Osteoblast (primary cell): ENCODE measurements around the gene GNAT3. TPM values are rescaled to one million over a fixed set of nuclear protein-coding genes. Genes with fewer than 3 reads are reported as not detected.

Experiments
- DNase-seq: peaks from one replicate; pipeline ENCODE4 v3.0.0; 2011; ENCODE audit warnings: low spot score, mixed read lengths; ENCODE audit not compliant: insufficient read length; ENCODE audit errors: missing footprints
- H2AFZ ChIP-seq: 2 replicates; pipeline ENCODE4 v1.6.0; 2011; ENCODE audit warnings: mild to moderate bottlenecking, low read length
- H3K27ac ChIP-seq: 2 replicates; pipeline ENCODE4 v1.5.1; 2011; ENCODE audit warnings: mild to moderate bottlenecking, low read depth, low read length, moderate library complexity
- H3K27me3 ChIP-seq: 2 replicates; pipeline ENCODE4 v1.6.0; 2012; ENCODE audit warnings: mild to moderate bottlenecking, control low read depth, inconsistent platforms, low read length, moderate library complexity; ENCODE audit not compliant: insufficient read depth
- H3K36me3 ChIP-seq: 2 replicates; pipeline ENCODE4 v1.5.1; 2011; ENCODE audit warnings: mild to moderate bottlenecking, low read length, control low read depth, moderate library complexity; ENCODE audit not compliant: insufficient read depth
- H3K4me1 ChIP-seq: 2 replicates; pipeline ENCODE4 v1.5.1; 2011; ENCODE audit warnings: mild to moderate bottlenecking, low read length, control low read depth, moderate library complexity; ENCODE audit not compliant: insufficient read depth
- H3K4me2 ChIP-seq: 2 replicates; pipeline ENCODE4 v1.6.0; 2011; ENCODE audit warnings: mild to moderate bottlenecking, low read length; ENCODE audit not compliant: insufficient read depth
- H3K4me3 ChIP-seq: fragments of 200-600 bp; sonication (generic); 3 replicates; pipeline ENCODE4 v1.5.1; 2012; ENCODE audit warnings: mild to moderate bottlenecking, low read length, inconsistent platforms; ENCODE audit not compliant: insufficient read depth
- H3K79me2 ChIP-seq: 2 replicates; pipeline ENCODE4 v1.6.0; 2012; ENCODE audit warnings: mild to moderate bottlenecking, low read length, control low read depth, inconsistent platforms; ENCODE audit not compliant: insufficient read depth
- H3K9me3 ChIP-seq: 2 replicates; pipeline ENCODE4 v1.5.1; 2011; ENCODE audit warnings: low read depth, low read length, control low read depth
- H4K20me1 ChIP-seq: 2 replicates; pipeline ENCODE4 v1.6.0; 2012; ENCODE audit warnings: mild to moderate bottlenecking, low read length, control low read depth; ENCODE audit not compliant: insufficient read depth
- total RNA-seq: library from RNA; depleted of rRNA; stranded (reverse); fragments of >200 nt; gene quantifications from 2 replicates; pipeline ENCODE4 v1.2.3, GENCODE V29; 2012
- TF ChIP-seq, protein P1 (sequence below): IDR thresholded peaks from 2 replicates; pipeline ENCODE4 v1.5.1; 2011; ENCODE audit warnings: mild to moderate bottlenecking, low read depth, low read length, moderate library complexity; ENCODE audit errors: extremely low read depth

GNAT3 gene
- total RNA-seq, 1 donor = not detected

DNA sequence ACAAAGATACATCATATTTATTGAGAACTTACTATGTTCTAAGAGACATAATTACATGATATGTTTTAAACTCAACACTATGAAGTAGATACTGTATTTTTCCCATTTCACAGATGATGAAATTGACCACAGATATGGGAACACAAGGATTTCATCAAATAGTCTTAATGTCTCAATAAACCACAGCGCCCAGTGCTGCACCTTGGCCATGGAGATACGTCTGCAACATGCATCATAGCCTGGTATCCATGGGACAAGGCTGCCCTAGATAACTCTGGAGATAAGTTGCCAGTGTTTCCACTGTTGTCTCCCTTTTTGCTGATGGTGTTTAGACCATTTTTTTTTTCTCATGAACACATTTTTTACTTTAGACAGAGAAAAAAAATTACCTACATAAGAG, 97.5 kb downstream of the GNAT3 start:
- H3K79me2 ChIP-seq = no peaks in the 10 kb centered on the region
- H3K4me3 ChIP-seq = no peak overlapping the region
- H3K27ac ChIP-seq = no peak overlapping the region
- TF ChIP-seq, protein P1, sequence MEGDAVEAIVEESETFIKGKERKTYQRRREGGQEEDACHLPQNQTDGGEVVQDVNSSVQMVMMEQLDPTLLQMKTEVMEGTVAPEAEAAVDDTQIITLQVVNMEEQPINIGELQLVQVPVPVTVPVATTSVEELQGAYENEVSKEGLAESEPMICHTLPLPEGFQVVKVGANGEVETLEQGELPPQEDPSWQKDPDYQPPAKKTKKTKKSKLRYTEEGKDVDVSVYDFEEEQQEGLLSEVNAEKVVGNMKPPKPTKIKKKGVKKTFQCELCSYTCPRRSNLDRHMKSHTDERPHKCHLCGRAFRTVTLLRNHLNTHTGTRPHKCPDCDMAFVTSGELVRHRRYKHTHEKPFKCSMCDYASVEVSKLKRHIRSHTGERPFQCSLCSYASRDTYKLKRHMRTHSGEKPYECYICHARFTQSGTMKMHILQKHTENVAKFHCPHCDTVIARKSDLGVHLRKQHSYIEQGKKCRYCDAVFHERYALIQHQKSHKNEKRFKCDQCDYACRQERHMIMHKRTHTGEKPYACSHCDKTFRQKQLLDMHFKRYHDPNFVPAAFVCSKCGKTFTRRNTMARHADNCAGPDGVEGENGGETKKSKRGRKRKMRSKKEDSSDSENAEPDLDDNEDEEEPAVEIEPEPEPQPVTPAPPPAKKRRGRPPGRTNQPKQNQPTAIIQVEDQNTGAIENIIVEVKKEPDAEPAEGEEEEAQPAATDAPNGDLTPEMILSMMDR = no peak
- H4K20me1 ChIP-seq = no peaks in the 10 kb centered on the region
- H3K36me3 ChIP-seq = no peaks in the 10 kb centered on the region
- no peak for DNase-seq
- no peak overlapping the region for H3K4me2 ChIP-seq
- peaks cover 24% of the 10 kb centered on the region for H3K4me1 ChIP-seq
- no peaks in the 10 kb centered on the region for H3K9me3 ChIP-seq
- H2AFZ ChIP-seq = no peak overlapping the region
- H3K27me3 ChIP-seq = no peaks in the 10 kb centered on the region

DNA sequence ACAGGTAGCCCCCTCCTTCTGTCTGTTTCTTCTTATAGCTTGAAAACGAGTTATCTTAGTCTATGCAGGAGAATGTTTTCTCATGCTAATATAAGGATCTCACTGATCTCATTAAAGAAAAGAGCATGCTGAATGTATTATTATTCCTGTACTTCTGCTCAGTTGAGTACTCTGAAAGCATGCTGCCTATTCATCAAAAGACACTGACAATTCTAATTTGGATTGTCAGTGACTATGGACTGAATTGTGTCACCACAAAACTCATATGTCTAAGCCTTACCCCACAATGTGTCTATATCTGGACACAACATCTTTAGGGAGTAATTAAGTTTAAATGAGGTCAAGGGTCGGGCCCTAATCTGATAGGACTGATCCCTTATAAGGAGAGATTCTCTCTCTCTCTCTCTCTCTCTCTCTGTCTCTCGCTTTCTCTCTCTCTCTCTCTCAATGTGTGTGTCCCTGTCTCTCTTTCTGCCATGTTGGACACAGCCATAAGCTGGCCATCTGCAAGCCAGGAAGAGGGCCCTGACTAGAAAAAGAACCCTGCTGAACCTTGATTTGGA, 98.4 kb downstream of the GNAT3 start:
- no peak overlapping the region for H3K27ac ChIP-seq
- DNase-seq = no peak
- no peak overlapping the region for H3K4me2 ChIP-seq
- H3K9me3 ChIP-seq = no peaks in the 10 kb centered on the region
- H3K4me1 ChIP-seq = peaks cover 24% of the 10 kb centered on the region
- H3K27me3 ChIP-seq = no peaks in the 10 kb centered on the region
- TF ChIP-seq, protein P1 = no peak
- no peak overlapping the region for H2AFZ ChIP-seq
- no peaks in the 10 kb centered on the region for H3K79me2 ChIP-seq
- no peaks in the 10 kb centered on the region for H4K20me1 ChIP-seq
- H3K4me3 ChIP-seq = no peak overlapping the region
- no peaks in the 10 kb centered on the region for H3K36me3 ChIP-seq

DNA sequence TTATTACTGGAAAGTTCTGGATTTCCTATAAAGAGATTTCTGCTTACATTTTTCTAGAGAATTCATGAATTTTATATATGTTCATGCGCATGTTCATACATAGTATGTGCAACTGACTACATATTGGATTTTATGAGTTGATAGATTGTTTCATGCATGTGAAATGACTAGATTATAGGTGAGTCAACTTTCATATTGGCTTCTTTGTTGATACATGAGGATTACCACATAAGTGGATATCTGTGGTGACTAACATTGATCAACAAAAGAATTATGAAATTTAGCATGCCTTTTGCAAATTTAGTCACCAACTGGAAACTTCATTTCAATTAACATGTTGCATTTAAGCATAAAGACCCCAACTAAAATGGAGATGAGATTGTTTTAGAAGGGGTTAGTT, 99.0 kb downstream of the GNAT3 start:
- Histone ChIP-seq H3K79me2 (no peaks in the 10 kb centered on the region), H3K27me3 (no peaks in the 10 kb centered on the region), H3K4me2 (no peak overlapping the region), H3K27ac (no peak overlapping the region), H3K4me3 (no peak overlapping the region), H3K4me1 (peaks cover 24% of the 10 kb centered on the region), H3K36me3 (no peaks in the 10 kb centered on the region), H3K9me3 (no peaks in the 10 kb centered on the region), H4K20me1 (no peaks in the 10 kb centered on the region), H2AFZ (no peak overlapping the region)
- TF ChIP-seq, protein P1 = no peak
- DNase-seq = no peak

DNA sequence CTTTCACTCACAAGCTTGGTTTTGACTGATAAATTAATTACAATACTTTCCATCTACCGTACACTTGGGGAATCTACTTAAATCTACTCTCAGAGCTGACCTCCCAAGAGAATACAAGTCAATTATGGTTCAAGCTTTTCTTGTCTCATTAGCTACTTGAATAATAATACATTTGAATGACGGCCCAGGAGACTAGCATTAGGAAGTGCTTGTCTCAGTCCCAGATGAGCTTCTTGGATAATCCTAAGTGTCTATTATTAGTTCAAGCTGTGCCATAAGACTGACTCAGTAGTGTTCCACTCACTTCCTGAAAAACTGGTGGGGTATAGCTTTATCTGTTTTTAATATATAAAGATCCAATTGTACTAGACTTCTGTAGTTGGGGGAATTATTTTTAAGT, 100.2 kb downstream of the GNAT3 start:
- Histone ChIP-seq H3K27me3 (no peaks in the 10 kb centered on the region), H4K20me1 (no peaks in the 10 kb centered on the region), H3K4me3 (no peak overlapping the region), H3K27ac (no peak overlapping the region), H3K36me3 (no peaks in the 10 kb centered on the region), H2AFZ (no peak overlapping the region), H3K4me1 (peaks cover 24% of the 10 kb centered on the region), H3K9me3 (no peaks in the 10 kb centered on the region), H3K4me2 (no peak overlapping the region), H3K79me2 (no peaks in the 10 kb centered on the region)
- peak; percentile 86 for DNase-seq
- TF ChIP-seq, protein P1 = no peak
